Measurements from ENCODE around the gene PKD1.

PKD1 gene

GRCh38 chr16:2151188-2152091 lies 15.7 kb upstream of the PKD1 start:
- H3K4me3 ChIP-seq (ENCODE audit: low read depth, low read length) = peak overlapping the region; percentile 100
- peak; percentile 56 for DNase-seq (ENCODE audit: low read depth)
- TF ChIP-seq, protein P1, sequence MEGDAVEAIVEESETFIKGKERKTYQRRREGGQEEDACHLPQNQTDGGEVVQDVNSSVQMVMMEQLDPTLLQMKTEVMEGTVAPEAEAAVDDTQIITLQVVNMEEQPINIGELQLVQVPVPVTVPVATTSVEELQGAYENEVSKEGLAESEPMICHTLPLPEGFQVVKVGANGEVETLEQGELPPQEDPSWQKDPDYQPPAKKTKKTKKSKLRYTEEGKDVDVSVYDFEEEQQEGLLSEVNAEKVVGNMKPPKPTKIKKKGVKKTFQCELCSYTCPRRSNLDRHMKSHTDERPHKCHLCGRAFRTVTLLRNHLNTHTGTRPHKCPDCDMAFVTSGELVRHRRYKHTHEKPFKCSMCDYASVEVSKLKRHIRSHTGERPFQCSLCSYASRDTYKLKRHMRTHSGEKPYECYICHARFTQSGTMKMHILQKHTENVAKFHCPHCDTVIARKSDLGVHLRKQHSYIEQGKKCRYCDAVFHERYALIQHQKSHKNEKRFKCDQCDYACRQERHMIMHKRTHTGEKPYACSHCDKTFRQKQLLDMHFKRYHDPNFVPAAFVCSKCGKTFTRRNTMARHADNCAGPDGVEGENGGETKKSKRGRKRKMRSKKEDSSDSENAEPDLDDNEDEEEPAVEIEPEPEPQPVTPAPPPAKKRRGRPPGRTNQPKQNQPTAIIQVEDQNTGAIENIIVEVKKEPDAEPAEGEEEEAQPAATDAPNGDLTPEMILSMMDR (IDR thresholded peaks at IDR 0.05; ENCODE audit: low read depth, low read length) = no peak
- TF ChIP-seq POLR2A (IDR thresholded peaks at IDR 0.05; ENCODE audit: extremely low read depth, insufficient read length) (peak; percentile 27), MYC (IDR thresholded peaks at IDR 0.05; ENCODE audit: low read depth, low read length) (no peak)
- TF ChIP-seq, protein P2, sequence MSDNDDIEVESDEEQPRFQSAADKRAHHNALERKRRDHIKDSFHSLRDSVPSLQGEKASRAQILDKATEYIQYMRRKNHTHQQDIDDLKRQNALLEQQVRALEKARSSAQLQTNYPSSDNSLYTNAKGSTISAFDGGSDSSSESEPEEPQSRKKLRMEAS (IDR thresholded peaks at IDR 0.05; ENCODE audit: low read depth, low read length) = no peak

DNA sequence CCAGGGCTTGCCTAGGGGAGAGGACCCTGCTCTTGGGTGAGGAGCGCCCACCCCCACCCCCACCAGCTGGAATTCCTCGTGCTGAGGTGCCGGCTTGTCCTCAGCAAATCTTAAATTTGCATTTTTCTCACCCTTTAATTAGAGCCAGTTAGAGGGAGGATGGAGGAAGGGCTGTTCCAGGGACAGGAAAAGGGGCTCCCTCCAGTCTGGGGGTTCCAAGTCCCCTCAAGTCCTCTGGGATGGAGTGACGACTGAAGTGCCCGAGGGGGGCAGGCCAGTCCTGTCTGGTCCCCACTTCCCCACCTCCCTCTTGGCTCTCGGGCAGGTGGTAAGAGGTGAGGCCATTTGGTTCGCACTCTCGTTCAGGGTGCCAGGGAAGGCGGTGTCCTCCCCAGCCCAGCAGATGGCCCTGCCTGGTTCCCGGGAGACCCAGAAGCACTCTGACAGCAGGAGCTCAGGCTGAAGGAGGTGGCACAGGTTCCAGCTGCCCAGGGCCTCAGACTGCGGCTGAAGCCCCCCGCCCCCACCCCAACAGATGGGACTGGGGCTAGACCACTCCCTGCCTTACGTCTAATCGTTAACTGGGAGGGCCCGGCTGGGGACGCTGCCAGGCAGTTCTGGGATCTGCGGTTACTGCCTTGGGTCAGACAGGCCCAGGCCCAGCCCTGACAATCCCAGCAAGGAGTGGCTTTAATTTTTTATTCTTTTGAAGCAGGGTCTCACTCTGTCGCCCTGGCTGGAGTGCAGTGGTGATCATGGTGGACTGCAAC lies 14.9 kb upstream of the PKD1 start:
- peak; percentile 73 for DNase-seq (ENCODE audit: low read depth)
- peak overlapping the region; percentile 9 for H3K4me3 ChIP-seq (ENCODE audit: low read depth, low read length)
- TF ChIP-seq, protein P1 (IDR thresholded peaks at IDR 0.05; ENCODE audit: low read depth, low read length) = peak; percentile 15
- TF ChIP-seq POLR2A (IDR thresholded peaks at IDR 0.05; ENCODE audit: extremely low read depth, insufficient read length) = no peak

DNA sequence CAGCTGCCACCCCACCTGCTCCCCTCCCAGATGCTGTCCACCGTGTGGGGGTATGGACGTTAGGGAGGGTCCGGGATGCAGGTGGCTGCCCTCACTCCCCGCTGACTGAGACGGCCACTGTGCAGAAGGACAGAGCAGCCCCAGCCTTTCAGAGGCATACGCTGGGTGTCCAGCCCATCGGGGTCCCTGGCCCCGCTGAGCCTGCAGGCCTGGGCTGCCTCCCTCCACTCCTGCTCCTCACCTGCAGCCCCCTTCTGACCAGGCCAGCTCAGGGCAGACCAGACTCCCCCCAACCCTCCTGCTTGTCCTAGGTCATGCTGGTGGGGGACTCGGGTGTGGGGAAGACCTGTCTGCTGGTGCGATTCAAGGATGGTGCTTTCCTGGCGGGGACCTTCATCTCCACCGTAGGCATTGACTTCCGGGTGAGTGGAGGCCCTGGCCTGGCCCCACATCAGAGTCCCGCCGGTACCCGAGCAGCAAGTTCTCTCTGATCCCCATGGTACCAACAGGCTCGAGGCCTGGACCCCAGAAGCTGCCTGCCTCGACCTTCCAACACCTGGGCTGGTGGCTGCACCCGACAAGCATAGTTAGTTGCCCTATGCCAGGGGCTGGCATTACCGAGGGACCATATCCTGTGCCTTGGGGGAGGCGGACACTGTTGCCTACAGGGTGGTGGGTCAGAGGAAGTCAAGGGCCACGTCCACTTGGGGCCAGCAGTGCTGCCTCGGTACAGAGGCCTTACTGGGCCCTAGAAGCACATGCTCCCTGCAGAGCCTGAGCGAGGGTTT lies 14.1 kb upstream of the PKD1 start:
- no peak overlapping the region for H3K4me3 ChIP-seq (ENCODE audit: low read depth, low read length)
- DNase-seq (ENCODE audit: low read depth) = peak; percentile 65
- TF ChIP-seq MYC (IDR thresholded peaks at IDR 0.05; ENCODE audit: low read depth, low read length) = 0 out of 2 replicates have a peak, but pooled peaks have one; percentile 24
- TF ChIP-seq POLR2A (IDR thresholded peaks at IDR 0.05; ENCODE audit: extremely low read depth, insufficient read length) = peak; percentile 4
- TF ChIP-seq, protein P2 (IDR thresholded peaks at IDR 0.05; ENCODE audit: low read depth, low read length) = peak; percentile 44; the same call in 1 of the 2 replicates
- TF ChIP-seq, protein P1 (IDR thresholded peaks at IDR 0.05; ENCODE audit: low read depth, low read length) = no peak

DNA sequence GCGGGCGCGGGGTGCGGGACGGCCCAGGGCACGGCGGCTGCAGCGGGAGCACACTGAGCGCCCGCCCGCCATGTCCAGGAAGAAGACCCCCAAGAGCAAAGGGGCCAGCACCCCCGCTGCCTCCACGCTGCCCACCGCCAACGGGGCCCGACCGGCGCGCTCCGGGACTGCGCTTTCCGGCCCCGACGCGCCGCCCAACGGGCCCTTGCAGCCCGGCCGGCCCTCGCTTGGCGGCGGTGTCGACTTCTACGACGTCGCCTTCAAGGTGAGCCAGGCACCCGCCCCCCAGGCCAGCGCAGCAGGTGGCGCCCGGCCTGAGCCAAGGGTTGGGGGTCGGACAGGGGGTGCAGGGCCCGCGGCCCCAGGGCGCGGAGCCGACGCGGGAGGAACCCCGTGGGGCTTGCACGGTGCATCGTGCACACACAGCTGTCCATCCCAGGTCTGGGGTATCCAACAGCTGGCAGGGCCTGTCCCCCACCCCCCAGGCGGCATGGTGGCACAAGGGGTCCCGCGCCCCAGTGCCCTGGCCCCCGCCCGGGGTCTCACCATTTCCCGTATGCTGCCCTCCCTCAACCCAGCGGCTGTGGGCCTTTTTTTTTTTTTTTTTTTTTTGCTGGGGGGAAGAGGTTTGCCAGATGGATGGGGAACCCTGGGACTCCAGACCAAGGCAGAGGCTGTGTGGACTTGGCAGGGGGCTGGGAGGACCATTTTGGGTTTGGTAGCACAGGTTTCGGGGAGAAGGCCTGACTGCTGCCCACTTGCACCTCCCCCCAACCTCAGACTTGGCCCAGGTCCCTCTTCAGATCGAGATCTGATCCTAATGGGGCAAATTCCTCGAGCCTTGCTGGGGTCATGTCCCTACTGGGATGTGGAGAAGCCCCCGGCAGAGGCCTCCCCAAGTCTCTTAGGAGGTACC lies 13.3 kb upstream of the PKD1 start:
- DNase-seq (ENCODE audit: low read depth) = peak; percentile 46
- no peak overlapping the region for H3K4me3 ChIP-seq (ENCODE audit: low read depth, low read length)
- TF ChIP-seq, protein P1 (IDR thresholded peaks at IDR 0.05; ENCODE audit: low read depth, low read length) = no peak
- TF ChIP-seq, protein P2 (IDR thresholded peaks at IDR 0.05; ENCODE audit: low read depth, low read length) = no peak
- TF ChIP-seq MYC (IDR thresholded peaks at IDR 0.05; ENCODE audit: low read depth, low read length) = no peak
- peak; percentile 3 for TF ChIP-seq POLR2A (IDR thresholded peaks at IDR 0.05; ENCODE audit: extremely low read depth, insufficient read length)

All from NB4 (cell line).